CD4-positive, alpha-beta T cell treated with Interferon alpha-2 for 1 hour (primary cell): ENCODE results near the gene PNMT.

Experiments
- DNase-seq, 2 donors: peaks; one replicate each; pipeline ENCODE4 v3.0.0-alpha.2; 2020 to 2022

Gene PNMT

GRCh38 chr17:39672522-39673334 is 4.5 kb downstream of the PNMT start:
- no peak for DNase-seq

DNA sequence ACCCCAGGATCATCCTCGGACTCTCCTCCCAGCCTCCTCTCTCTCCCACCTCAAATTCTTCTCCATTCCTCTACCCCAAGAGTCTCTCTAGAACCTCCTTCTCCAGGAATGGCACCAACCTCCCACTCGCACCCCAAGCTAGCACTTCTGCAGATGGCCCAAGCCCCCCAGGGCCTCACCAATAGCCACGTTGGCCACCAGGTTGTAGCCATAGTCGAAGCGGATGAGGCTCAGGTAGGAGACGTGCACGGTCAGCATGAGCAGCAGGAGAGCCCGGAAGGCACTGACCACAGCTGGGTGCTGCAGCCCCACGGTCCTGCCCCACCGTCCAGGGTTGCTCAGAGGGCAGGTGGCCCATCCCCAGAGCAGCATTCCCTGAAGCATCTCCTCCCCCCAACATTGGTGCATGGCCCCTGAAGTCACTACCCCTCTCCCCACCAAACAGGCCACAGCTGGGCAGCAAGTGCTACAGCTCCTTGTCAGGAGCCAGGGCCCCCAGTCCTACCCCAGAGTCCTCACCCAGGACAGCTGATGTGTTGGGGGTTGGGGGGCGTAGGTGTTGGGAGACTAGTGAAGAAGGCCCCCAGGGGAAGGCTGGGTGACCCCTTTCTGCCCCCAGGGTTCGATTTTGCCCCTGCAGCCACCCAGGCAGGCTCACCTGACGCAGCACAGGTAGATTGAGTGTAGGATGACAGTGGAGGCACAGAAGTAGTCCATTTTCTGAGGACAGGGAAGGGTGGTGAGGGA is 5.3 kb downstream of the PNMT start:
- DNase-seq, result no peak

- no peak for DNase-seq
Measured at GRCh38 chr17:39674179-39674578, 5.9 kb downstream of the PNMT start.

- no peak for DNase-seq
Measured at GRCh38 chr17:39674702-39675389, 6.6 kb downstream of the PNMT start.

DNA sequence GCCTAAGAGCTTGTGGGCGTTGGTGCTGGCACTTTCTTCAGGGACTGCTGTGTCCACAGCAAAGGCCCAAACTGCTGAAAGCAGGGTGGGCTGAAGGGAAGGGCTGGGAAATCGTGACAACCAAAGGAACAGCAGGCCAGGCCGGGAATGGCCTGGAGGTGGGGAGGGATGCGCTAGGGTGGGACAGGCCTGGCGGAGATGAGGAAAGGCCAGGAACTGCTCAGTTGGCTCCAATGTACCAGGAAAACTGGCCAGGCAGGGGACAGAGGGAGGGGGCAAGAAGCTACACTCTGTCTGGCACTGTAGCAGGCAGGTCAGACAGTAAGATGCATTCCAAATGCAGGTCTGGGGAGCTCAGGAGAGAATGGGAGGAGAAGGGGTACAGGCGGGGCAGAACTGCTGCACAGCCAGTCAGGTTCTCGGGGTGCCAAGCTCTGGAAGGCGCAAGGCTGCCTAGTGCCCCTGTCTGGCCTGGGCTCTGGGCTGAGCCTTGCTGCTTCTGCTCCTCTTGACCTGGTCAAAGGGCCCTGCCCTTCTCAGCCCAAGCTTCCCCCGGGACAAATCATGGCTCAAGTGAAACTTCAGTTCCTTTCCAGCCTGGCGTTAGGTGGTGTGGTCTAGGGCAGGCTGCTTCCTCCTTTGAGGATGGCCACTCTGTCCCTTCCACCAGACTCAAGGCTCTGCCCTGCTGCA is 7.3 kb downstream of the PNMT start:
- no peak for DNase-seq

- DNase-seq, result peak; percentile 67 to 74
Measured at GRCh38 chr17:39676198-39676819, 8.1 kb downstream of the PNMT start.

DNA sequence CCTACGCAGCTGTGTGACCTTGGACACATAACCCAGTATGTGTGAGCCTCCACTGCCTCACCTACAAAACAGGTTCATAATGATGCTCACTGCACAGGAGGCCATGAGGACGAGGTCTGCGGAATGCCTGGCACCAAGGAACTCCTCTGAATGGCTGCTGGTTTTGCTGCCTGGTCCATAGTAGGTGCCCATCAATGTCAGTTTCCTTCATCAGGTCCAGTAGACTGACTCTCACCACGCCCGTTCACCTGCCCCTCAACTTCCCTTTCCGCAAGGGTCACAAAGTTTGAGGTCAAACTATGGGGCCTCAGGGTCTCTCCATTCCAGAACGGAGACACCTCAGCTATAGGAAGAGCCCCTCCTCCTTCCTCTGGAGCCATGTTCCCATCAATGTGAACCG is 8.8 kb downstream of the PNMT start:
- no peak for DNase-seq

GRCh38 chr17:39677542-39678339 is 9.5 kb downstream of the PNMT start:
- no peak for DNase-seq

GRCh38 chr17:39678340-39679116 is 10.3 kb downstream of the PNMT start:
- no peak for DNase-seq

- peak; percentile 51 to 62 for DNase-seq
Measured at GRCh38 chr17:39679521-39680192, 11.4 kb downstream of the PNMT start.

DNA sequence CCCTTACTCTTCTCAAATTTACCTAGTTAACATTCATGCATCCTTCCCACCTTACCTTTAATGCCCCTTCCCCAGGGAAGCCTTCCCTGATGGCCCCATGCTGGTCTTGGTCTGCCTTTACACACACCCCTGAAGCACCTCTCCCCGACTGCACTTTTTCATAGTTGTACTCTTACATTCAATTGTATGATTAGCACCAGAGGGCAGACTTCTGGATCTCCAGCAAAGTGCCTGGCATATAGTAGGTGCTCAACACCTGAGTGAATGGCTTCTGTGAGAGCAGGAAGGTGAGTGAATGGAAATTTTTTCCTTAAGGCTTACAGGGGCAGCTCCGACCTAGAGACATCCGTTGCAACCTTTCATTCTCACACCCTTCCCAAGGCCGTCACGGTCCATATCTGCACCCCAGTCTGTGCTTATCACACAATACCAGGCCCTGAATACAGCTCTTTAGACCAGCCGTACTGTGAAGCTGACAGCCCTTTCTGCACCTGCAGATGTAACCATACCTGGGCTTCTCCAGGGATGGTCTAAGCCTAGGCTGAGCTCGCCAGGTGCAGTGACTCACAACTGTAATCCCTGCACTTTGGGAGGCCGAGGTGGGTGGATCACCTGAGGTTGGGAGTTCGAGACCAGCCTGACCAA is 15.2 kb downstream of the PNMT start:
- no peak for DNase-seq

GRCh38 chr17:39684369-39685192 is 16.3 kb downstream of the PNMT start:
- no peak for DNase-seq

GRCh38 chr17:39687101-39687545 is 18.9 kb downstream of the PNMT start:
- no peak for DNase-seq

DNA sequence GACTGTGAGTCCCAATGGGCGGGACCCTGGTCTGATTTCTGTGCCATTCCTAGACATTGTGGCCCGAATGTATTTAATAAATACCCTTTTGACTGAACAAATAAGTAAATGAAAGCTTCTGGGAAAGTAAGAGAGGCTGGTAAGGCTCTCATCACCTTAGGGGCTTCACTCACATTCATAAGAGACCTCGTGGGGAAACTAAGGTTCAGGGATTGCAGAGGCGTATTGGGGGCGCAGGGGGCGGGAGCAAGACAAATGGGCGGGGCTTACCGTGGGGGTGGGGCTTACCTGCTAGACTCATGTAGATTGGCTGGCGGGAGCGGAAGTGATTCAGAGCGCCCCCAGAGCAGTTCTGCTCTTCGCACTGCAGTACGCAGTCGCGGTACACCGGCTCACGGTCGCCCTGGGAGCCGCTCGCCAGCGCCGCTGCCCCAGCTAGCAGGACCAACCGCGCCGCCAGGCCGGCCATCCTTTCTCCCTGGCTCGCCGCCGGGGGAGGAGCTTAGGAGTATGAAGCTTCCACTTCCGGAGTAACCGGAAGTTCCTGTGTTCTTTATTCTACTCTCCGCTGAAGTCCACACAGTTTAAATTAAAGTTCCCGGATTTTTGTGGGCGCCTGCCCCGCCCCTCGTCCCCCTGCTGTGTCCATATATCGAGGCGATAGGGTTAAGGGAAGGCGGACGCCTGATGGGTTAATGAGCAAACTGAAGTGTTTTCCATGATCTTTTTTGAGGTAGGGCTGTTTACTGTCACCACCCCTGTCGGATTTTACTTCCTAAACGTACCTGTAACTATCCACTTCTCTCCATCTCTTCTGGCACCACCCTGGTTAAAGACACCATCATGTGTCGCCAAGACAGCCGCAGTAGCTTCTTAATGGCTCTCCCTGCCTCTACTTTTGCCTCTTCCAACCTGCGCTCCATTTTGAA is 19.6 kb downstream of the PNMT start, which contains the start of gene PGAP3:
TSS of gene PGAP3 (minus strand) at position 512 of the 929 bp plus-strand sequence. CDS start at position 469, 43 bp downstream.
- DNase-seq, result peak; percentile 86 to 87

GRCh38 chr17:39688475-39688835 is 20.2 kb downstream of the PNMT start:
- DNase-seq, result no peak

GRCh38 chr17:39688945-39689344 is 20.7 kb downstream of the PNMT start:
- no peak for DNase-seq

- no peak for DNase-seq
Measured at GRCh38 chr17:39694593-39694992, 26.3 kb downstream of the PNMT start.

GRCh38 chr17:39695089-39695474 is 26.8 kb downstream of the PNMT start:
- no peak for DNase-seq
